Ascending aorta (tissue), 2 donors: Measurements from ENCODE around the gene B3GALT6. TPM values are rescaled to one million over a fixed set of nuclear protein-coding genes. Genes with fewer than 3 reads are reported as not detected.

Experiments
- DNase-seq, 2 donors: peaks; one replicate each; pipeline ENCODE4 v3.0.0-alpha.2; 2019; ENCODE audit warnings: low spot score in 2 of 2
- H3K27ac ChIP-seq, 2 donors: fragments of 200-600 bp; sonication (generic); one replicate each; pipeline ENCODE4 v1.5.1; 2016 to 2017; ENCODE audit warnings: mild to moderate bottlenecking in 1 of 2
- H3K27me3 ChIP-seq: fragments of 200-600 bp; sonication (generic); one replicate; pipeline ENCODE4 v1.5.1; 2017
- H3K36me3 ChIP-seq, 2 donors: fragments of 200-600 bp; sonication (generic); one replicate each; pipeline ENCODE4 v1.5.1; 2016
- H3K4me1 ChIP-seq, 2 donors: fragments of 200-600 bp; sonication (generic); one replicate each; pipeline ENCODE4 v1.5.1; 2016 to 2017; ENCODE audit warnings: mild to moderate bottlenecking in 1 of 2
- H3K4me3 ChIP-seq, 2 donors: fragments of 200-600 bp; sonication (generic); one replicate each; pipeline ENCODE4 v1.5.1; 2016 to 2017; ENCODE audit warnings: mild to moderate bottlenecking in 1 of 2
- H3K9me3 ChIP-seq, 2 donors: fragments of 200-600 bp; sonication (generic); one replicate each; pipeline ENCODE4 v1.5.1; 2016
- CTCF ChIP-seq, 3 experiments: fragments of 200-600 bp in 2 of 3; fragments of 450-650 bp in 1 of 3; sonication (generic) in 2 of 3; IDR thresholded peaks; one replicate each; pipeline ENCODE4 v1.5.1; 2016 to 2019; ENCODE audit warnings: antibody characterized with exemption in 3 of 3, mild to moderate bottlenecking in 1 of 3, moderate library complexity in 1 of 3
- intact Hi-C: fragments of 100-400 bp; cut with DNase I; formaldehyde crosslinking; loops from one replicate; pipeline ENCODE4 v1.15.1; 2023
- total RNA-seq: library from RNA; depleted of rRNA; stranded (reverse); fragments of >200 nt; gene quantifications from one replicate; pipeline ENCODE4 v1.1.0, GENCODE V29; 2016

Gene B3GALT6
- total RNA-seq, 1 donor from 2014 or later, result 94.9 TPM

- intact Hi-C loops, result no loop called here
- no peak for TF ChIP-seq CTCF (IDR thresholded peaks at IDR 0.05)
- Histone ChIP-seq H3K27me3 (no peaks in the 10 kb centered on the region), H3K4me1 (no peaks in the 10 kb centered on the region), H3K36me3 (peaks cover 65 to 92% of the 10 kb centered on the region in 2 donors), H3K4me3 (no peak overlapping the region), H3K9me3 (no peaks in the 10 kb centered on the region), H3K27ac (no peak overlapping the region)
- DNase-seq, result no peak
Observed at GRCh38 chr1:1259951-1260600, 28.0 kb downstream of the B3GALT6 start.

- no peaks in the 10 kb centered on the region for H3K4me1 ChIP-seq
- H3K27ac ChIP-seq, result no peak overlapping the region
- TF ChIP-seq CTCF (IDR thresholded peaks at IDR 0.05), result no peak
- H3K9me3 ChIP-seq, result no peaks in the 10 kb centered on the region
- DNase-seq, result no peak
- no peak overlapping the region for H3K4me3 ChIP-seq
- H3K27me3 ChIP-seq, result no peaks in the 10 kb centered on the region
- intact Hi-C loops, result no loop called here
- peaks cover 63 to 90% of the 10 kb centered on the region in 2 donors for H3K36me3 ChIP-seq
Observed at GRCh38 chr1:1260843-1261560, 29.0 kb downstream of the B3GALT6 start.

- no peaks in the 10 kb centered on the region for H3K27me3 ChIP-seq
- TF ChIP-seq CTCF (IDR thresholded peaks at IDR 0.05), result no peak
- no peaks in the 10 kb centered on the region for H3K4me1 ChIP-seq
- no peak overlapping the region for H3K27ac ChIP-seq
- no peaks in the 10 kb centered on the region for H3K9me3 ChIP-seq
- H3K4me3 ChIP-seq, result no peak overlapping the region
- no peak for DNase-seq
- intact Hi-C loops, result no loop called here
- peaks cover 54 to 91% of the 10 kb centered on the region in 2 donors for H3K36me3 ChIP-seq
Observed at GRCh38 chr1:1262071-1262470, 30.0 kb downstream of the B3GALT6 start.

GRCh38 chr1:1262758-1263157, 30.7 kb downstream of the B3GALT6 start:
- Histone ChIP-seq H3K4me3 (no peak overlapping the region), H3K27ac (no peak overlapping the region), H3K4me1 (no peaks in the 10 kb centered on the region), H3K36me3 (peaks cover 57 to 92% of the 10 kb centered on the region in 2 donors), H3K27me3 (no peaks in the 10 kb centered on the region), H3K9me3 (no peaks in the 10 kb centered on the region)
- intact Hi-C loops, result no loop called here
- TF ChIP-seq CTCF (IDR thresholded peaks at IDR 0.05), result no peak
- no peak for DNase-seq

GRCh38 chr1:1264026-1264425, 32.0 kb downstream of the B3GALT6 start:
- no peak for TF ChIP-seq CTCF (IDR thresholded peaks at IDR 0.05)
- H3K36me3 ChIP-seq, result peaks cover 53 to 86% of the 10 kb centered on the region in 2 donors

More at GRCh38 chr1:1264026-1264425, 32.0 kb downstream of the B3GALT6 start:
- no peak for DNase-seq
- H3K27me3 ChIP-seq, result no peaks in the 10 kb centered on the region
- intact Hi-C loops, result no loop called here
- H3K27ac ChIP-seq, result no peak overlapping the region
- H3K9me3 ChIP-seq, result no peaks in the 10 kb centered on the region
- H3K4me1 ChIP-seq, result no peaks in the 10 kb centered on the region
- H3K4me3 ChIP-seq, result no peak overlapping the region
